Measurements from ENCODE around the gene STRIT1. TPM values are rescaled to one million over a fixed set of nuclear protein-coding genes. Genes with fewer than 3 reads are reported as not detected.

The STRIT1 gene
- total and polyA plus RNA-seq, 9 of the 15 experiments (the other 6 are each of a cell fraction or from before 2014, with no cell fraction given): not detected

- Histone ChIP-seq H3K4me2 (ENCODE audit: insufficient read depth, low read length) (no peak overlapping the region), H3K9me3 (replicated peaks; ENCODE audit: control insufficient read depth, insufficient read depth, low read depth, low read length) (no peaks in the 10 kb centered on the region), H3K4me1 (replicated peaks in 1 of 2; ENCODE audit: control insufficient read depth in 2 of 2, insufficient read depth in 2 of 2, low read length in 2 of 2) (peaks cover 0 to 15% of the 10 kb centered on the region in 2 experiments; a peak in 2 of 5 replicates), H3K36me3 (ENCODE audit: control insufficient read depth, insufficient read depth, low read length) (no peaks in the 10 kb centered on the region), H3K79me2 (ENCODE audit: control insufficient read depth, insufficient read depth, low read length) (no peaks in the 10 kb centered on the region), H2AFZ (ENCODE audit: low read depth, low read length) (peak overlapping the region; percentile 60), H3K27me3 (ENCODE audit: control insufficient read depth in 2 of 2, insufficient read depth in 2 of 2, low read length in 2 of 2) (no peaks in the 10 kb centered on the region), H4K20me1 (replicated peaks; ENCODE audit: control insufficient read depth, insufficient read depth, low read length) (no peaks in the 10 kb centered on the region), H3K9ac (ENCODE audit: insufficient read depth in 1 of 2, low read depth in 2 of 2, low read length in 2 of 2) (peak overlapping the region in 1 of 2 experiments; percentile 1; a peak in 1 of 4 replicates), H3K4me3 (no peak overlapping the region), H3K27ac (ENCODE audit: extremely low read depth, low read depth, low read length) (no peak overlapping the region), H3K9me1 (ENCODE audit: control insufficient read depth, insufficient read depth, low read length) (no peaks in the 10 kb centered on the region)
- no TSS peak for BruUV-seq (replicated peaks)
- no peak for FAIRE-seq
- CTCF ChIA-PET (ENCODE audit: low intra/inter-chr PET ratio): no interaction called here
- no peak for ATAC-seq
- in situ Hi-C loops (cut with MboI) (no loop called here), intact Hi-C loops (cut with micrococcal nuclease) (loop anchor here (10.0 kb wide), 1 partner anchor 112 kb away; no protein-coding TSS in a partner anchor)
- 87% methylated on average over 4 of the region's 4 CpGs for WGBS (ENCODE audit: insufficient coverage, low coverage, missing lambda C conversion rate)
- POLR2A ChIA-PET: interaction anchor here (0.6 to 0.9 kb wide), 2 partner anchors 9 to 316 kb away, joined by 3 to 4 read pairs; no protein-coding TSS in a partner anchor
- no peak for DNase-seq (ENCODE audit: extremely low read depth in 1 of 4, low spot score in 3 of 4)
- TF ChIP-seq ZNF239 (CRISPR knock-in tag; IDR thresholded peaks at IDR 0.05): no peak
- TF ChIP-seq, protein P1, sequence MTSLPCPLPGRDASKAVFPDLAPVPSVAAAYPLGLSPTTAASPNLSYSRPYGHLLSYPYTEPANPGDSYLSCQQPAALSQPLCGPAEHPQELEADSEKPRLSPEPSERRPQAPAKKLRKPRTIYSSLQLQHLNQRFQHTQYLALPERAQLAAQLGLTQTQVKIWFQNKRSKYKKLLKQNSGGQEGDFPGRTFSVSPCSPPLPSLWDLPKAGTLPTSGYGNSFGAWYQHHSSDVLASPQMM (CRISPR knock-in tag; IDR thresholded peaks at IDR 0.05): no peak
- TF ChIP-seq ZZZ3 (IDR thresholded peaks at IDR 0.05): no peak
- TF ChIP-seq MGA (IDR thresholded peaks at IDR 0.05): no peak
- TF ChIP-seq ZNF586 (CRISPR knock-in tag; conservative IDR thresholded peaks at IDR 0.05): no peak
- no peak for TF ChIP-seq PATZ1 (CRISPR knock-in tag; IDR thresholded peaks at IDR 0.05; ENCODE audit: borderline replicate concordance)
- TF ChIP-seq ZNF12 (CRISPR knock-in tag; IDR thresholded peaks at IDR 0.05): no peak
- TF ChIP-seq IRF2 (CRISPR knock-in tag; IDR thresholded peaks at IDR 0.05): no peak
- no peak for TF ChIP-seq SPI1 (IDR thresholded peaks at IDR 0.05; ENCODE audit: borderline replicate concordance, low read depth, low read length)
Observed at GRCh38 chr3:155326901-155327300, 33.4 kb upstream of the STRIT1 start.
